HepG2 (cell line): ENCODE measurements around the gene AXIN2. TPM values are rescaled to one million over a fixed set of nuclear protein-coding genes. Genes with fewer than 3 reads are reported as not detected.

Source experiments
- ATF6 ChIP-seq: sonication (generic); formaldehyde crosslinking; conservative IDR thresholded peaks from 2 replicates; pipeline ENCODE4 v1.4.0; 2020; ENCODE audit warnings: missing genetic modification reagents
- CBX2 ChIP-seq, 2 experiments: fragments of 200-600 bp in 1 of 2; sonication (generic); formaldehyde crosslinking in 1 of 2; IDR thresholded peaks; 2 replicates each; pipeline versions ENCODE4 v1.7.0 to v1.8.1; 2018 to 2022; ENCODE audit warnings: low read depth in 2 of 2, low read length in 1 of 2, mild to moderate bottlenecking in 1 of 2, missing genetic modification reagents in 1 of 2
- DNMT3B ChIP-seq: conservative IDR thresholded peaks from 2 replicates; pipeline ENCODE4 v1.6.1; 2016; ENCODE audit warnings: missing biosample characterization, control low read depth
- E2F1 ChIP-seq: sonication (generic); formaldehyde crosslinking; IDR thresholded peaks from 2 replicates; pipeline ENCODE4 v1.5.0; 2020; ENCODE audit warnings: missing genetic modification reagents
- FOXK1 ChIP-seq: sonication (generic); formaldehyde crosslinking; IDR thresholded peaks from 2 replicates; pipeline ENCODE4 v1.4.0; 2020; ENCODE audit warnings: low read depth, missing genetic modification reagents, borderline replicate concordance
- HCFC1 ChIP-seq: fragments of 150-350 bp; IDR thresholded peaks from 2 replicates; pipeline ENCODE4 v1.6.1; 2014; ENCODE audit warnings: low read depth, low read length
- IRX3 ChIP-seq: sonication (generic); formaldehyde crosslinking; IDR thresholded peaks from 2 replicates; pipeline ENCODE4 v1.8.1; 2023; ENCODE audit warnings: mild to moderate bottlenecking, low read depth, missing genetic modification reagents, borderline replicate concordance
- LCORL ChIP-seq, 2 experiments: fragments of 450-650 bp in 1 of 2; sonication (generic) in 1 of 2; formaldehyde crosslinking in 1 of 2; IDR thresholded peaks; 2 replicates each; pipeline versions ENCODE4 v1.5.0 to v1.6.1; 2017 to 2020; ENCODE audit warnings: antibody characterized with exemption in 1 of 2, missing genetic modification reagents in 1 of 2
- MXI1 ChIP-seq: IDR thresholded peaks from 3 replicates; pipeline ENCODE4 v1.6.1; 2012; ENCODE audit warnings: low read depth, low read length, inconsistent platforms, borderline replicate concordance
- RCOR2 ChIP-seq: IDR thresholded peaks from 2 replicates; pipeline ENCODE4 v1.6.1; 2016; ENCODE audit warnings: missing biosample characterization, missing genetic modification reagents
- SMARCE1 ChIP-seq: fragments of 450-650 bp; IDR thresholded peaks from 2 replicates; pipeline ENCODE4 v1.6.1; 2017; ENCODE audit warnings: borderline replicate concordance
- SOX6 ChIP-seq, 2 experiments: fragments of 450-650 bp in 1 of 2; sonication (generic) in 1 of 2; formaldehyde crosslinking in 1 of 2; IDR thresholded peaks; 2 replicates each; pipeline versions ENCODE4 v1.4.0 to v1.6.1; 2017 to 2020; ENCODE audit warnings: antibody characterized with exemption in 1 of 2, mild to moderate bottlenecking in 1 of 2, missing genetic modification reagents in 1 of 2
- ZBTB39 ChIP-seq: sonication (generic); formaldehyde crosslinking; IDR thresholded peaks from 2 replicates; pipeline ENCODE4 v1.5.0; 2020; ENCODE audit warnings: missing genetic modification reagents
- ZNF629 ChIP-seq: sonication (generic); formaldehyde crosslinking; conservative IDR thresholded peaks from 2 replicates; pipeline ENCODE4 v1.5.0; 2020; ENCODE audit warnings: missing genetic modification reagents
- ZZZ3 ChIP-seq: sonication (generic); formaldehyde crosslinking; IDR thresholded peaks from 2 replicates; pipeline ENCODE4 v1.4.0; 2020; ENCODE audit warnings: missing genetic modification reagents, mild to moderate bottlenecking, borderline replicate concordance
- polyA plus RNA-seq, 8 experiments: library from polyadenylated mRNA; depleted of rRNA in 3 of 8; stranded (reverse) in 7 of 8; unstranded in 1 of 8; fragments of >200 nt; fragmentation: Illumina TruSeq in 4 of 8; extraction: Trizol in 4 of 8; gene quantifications; 2 replicates each; pipeline versions ENCODE4 v1.2.1 to v1.2.3, GENCODE V29; 2011 to 2016; ENCODE audit warnings: low read depth in 4 of 8, missing spikeins in 1 of 8, mixed read lengths in 1 of 8; ENCODE audit not compliant: insufficient read depth in 1 of 8
- total RNA-seq, 5 experiments: library from RNA; depleted of rRNA; stranded (reverse); fragments of >200 nt; fragmentation: Illumina TruSeq; extraction: Trizol; gene quantifications; 2 replicates each; pipeline ENCODE4 v1.2.3, GENCODE V29; 2016; ENCODE audit warnings: low read depth in 1 of 5
- TF ChIP-seq, protein P1 (sequence below): sonication (generic); formaldehyde crosslinking; IDR thresholded peaks from 2 replicates; pipeline ENCODE4 v1.4.0; 2020; ENCODE audit warnings: mild to moderate bottlenecking, missing genetic modification reagents

The AXIN2 gene
- total and polyA plus RNA-seq, 2 of the 13 experiments (the other 11 are each of a cell fraction or from before 2014, with no cell fraction given), result 58.6 to 63.4 TPM

DNA sequence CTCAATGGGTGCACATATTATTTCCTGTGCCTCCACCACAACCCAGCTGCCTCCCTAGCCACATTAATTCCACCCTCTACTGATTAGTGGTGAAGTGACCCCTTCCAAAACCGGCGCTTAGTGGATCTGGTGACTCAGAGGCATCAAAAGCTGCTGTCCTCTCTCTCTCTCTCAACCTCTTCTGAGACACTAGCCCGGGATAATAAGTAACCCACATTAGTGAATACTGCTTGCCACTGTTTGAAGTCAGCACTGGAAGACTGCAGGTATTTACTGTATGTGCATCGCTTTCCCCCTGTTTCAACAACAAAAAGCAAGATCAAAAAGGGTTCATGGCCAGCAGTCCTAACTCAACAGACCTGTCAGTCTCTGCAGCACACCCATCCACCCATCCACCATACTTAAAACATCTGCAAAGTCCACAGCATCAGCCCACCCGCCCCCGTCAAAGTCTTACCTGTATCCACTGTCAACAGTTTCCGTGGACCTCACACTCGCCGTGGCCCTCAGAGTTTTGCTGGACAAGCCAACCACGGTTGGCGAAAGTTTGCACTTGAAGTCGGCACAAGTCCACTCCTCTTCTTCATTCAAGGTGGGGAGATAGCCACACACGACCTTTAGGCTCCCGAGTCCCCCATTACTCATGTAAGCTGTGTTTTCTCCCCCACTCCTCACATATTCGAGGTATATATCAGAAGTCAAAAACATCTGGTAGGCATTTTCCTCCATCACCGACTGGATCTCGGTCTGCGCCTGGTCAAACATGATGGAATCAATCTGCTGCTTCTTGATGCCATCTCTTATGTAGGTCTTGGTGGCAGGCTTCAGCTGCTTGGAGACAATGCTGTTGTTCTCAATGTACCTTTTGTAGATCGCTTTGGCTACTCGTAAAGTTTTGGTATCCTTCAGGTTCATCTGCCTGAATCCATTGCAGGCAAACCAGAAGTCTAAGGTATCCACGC is 3.8 kb downstream of the AXIN2 start (continued):
- TF ChIP-seq, protein P1, sequence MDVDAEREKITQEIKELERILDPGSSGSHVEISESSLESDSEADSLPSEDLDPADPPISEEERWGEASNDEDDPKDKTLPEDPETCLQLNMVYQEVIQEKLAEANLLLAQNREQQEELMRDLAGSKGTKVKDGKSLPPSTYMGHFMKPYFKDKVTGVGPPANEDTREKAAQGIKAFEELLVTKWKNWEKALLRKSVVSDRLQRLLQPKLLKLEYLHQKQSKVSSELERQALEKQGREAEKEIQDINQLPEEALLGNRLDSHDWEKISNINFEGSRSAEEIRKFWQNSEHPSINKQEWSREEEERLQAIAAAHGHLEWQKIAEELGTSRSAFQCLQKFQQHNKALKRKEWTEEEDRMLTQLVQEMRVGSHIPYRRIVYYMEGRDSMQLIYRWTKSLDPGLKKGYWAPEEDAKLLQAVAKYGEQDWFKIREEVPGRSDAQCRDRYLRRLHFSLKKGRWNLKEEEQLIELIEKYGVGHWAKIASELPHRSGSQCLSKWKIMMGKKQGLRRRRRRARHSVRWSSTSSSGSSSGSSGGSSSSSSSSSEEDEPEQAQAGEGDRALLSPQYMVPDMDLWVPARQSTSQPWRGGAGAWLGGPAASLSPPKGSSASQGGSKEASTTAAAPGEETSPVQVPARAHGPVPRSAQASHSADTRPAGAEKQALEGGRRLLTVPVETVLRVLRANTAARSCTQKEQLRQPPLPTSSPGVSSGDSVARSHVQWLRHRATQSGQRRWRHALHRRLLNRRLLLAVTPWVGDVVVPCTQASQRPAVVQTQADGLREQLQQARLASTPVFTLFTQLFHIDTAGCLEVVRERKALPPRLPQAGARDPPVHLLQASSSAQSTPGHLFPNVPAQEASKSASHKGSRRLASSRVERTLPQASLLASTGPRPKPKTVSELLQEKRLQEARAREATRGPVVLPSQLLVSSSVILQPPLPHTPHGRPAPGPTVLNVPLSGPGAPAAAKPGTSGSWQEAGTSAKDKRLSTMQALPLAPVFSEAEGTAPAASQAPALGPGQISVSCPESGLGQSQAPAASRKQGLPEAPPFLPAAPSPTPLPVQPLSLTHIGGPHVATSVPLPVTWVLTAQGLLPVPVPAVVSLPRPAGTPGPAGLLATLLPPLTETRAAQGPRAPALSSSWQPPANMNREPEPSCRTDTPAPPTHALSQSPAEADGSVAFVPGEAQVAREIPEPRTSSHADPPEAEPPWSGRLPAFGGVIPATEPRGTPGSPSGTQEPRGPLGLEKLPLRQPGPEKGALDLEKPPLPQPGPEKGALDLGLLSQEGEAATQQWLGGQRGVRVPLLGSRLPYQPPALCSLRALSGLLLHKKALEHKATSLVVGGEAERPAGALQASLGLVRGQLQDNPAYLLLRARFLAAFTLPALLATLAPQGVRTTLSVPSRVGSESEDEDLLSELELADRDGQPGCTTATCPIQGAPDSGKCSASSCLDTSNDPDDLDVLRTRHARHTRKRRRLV (CRISPR knock-in tag), result no peak
- TF ChIP-seq SOX6 (IDR thresholded peaks at IDR 0.05) (no peak), SOX6 (CRISPR knock-in tag; IDR thresholded peaks at IDR 0.05) (peak; percentile 95), CBX2 (IDR thresholded peaks at IDR 0.05; ENCODE audit: low read depth, low read length) (no peak), CBX2 (CRISPR knock-in tag; IDR thresholded peaks at IDR 0.05; ENCODE audit: low read depth) (no peak), SMARCE1 (no peak), HCFC1 (no peak), RCOR2 (peak; percentile 76), LCORL (IDR thresholded peaks at IDR 0.05) (peak; percentile 68), LCORL (CRISPR knock-in tag; IDR thresholded peaks at IDR 0.05) (peak; percentile 98), IRX3 (CRISPR knock-in tag) (peak; percentile 74; the same call in 1 of the 2 replicates), ZBTB39 (no peak; the same call in 1 of the 2 replicates), E2F1 (CRISPR knock-in tag) (peak; percentile 24; the same call in 1 of the 2 replicates), ZZZ3 (CRISPR knock-in tag) (peak; percentile 57; the same call in 1 of the 2 replicates), DNMT3B (no peak), ATF6 (no peak), ZNF629 (CRISPR knock-in tag) (0 out of 2 replicates have a peak, but pooled peaks have one; percentile 55), MXI1 (peak; percentile 79; the same call in 2 of the 3 replicates), FOXK1 (CRISPR knock-in tag) (peak; percentile 78; the same call in 1 of the 2 replicates)
